Epithelial cell of proximal tubule (primary cell): Measurements from ENCODE around the gene RANBP10. TPM values are rescaled to one million over a fixed set of nuclear protein-coding genes. Genes with fewer than 3 reads are reported as not detected.

Source experiments
- DNase-seq: peaks from one replicate; pipeline ENCODE4 v3.0.0-alpha.2; 2011; ENCODE audit warnings: low read depth
- H3K4me3 ChIP-seq: 2 replicates; pipeline ENCODE4 v1.5.1; 2011; ENCODE audit warnings: low read depth, mild to moderate bottlenecking, low read length
- total RNA-seq: library from RNA; depleted of rRNA; stranded (reverse); fragments of >200 nt; gene quantifications from 2 replicates; pipeline ENCODE4 v1.2.3, GENCODE V29; 2015
- TF ChIP-seq, protein P1 (sequence below): conservative IDR thresholded peaks from 2 replicates; pipeline ENCODE4 v1.5.1; 2012; ENCODE audit warnings: low read depth, mild to moderate bottlenecking, low read length

The RANBP10 gene
- total RNA-seq, 1 donor from 2014 or later: 4.0 TPM

DNA sequence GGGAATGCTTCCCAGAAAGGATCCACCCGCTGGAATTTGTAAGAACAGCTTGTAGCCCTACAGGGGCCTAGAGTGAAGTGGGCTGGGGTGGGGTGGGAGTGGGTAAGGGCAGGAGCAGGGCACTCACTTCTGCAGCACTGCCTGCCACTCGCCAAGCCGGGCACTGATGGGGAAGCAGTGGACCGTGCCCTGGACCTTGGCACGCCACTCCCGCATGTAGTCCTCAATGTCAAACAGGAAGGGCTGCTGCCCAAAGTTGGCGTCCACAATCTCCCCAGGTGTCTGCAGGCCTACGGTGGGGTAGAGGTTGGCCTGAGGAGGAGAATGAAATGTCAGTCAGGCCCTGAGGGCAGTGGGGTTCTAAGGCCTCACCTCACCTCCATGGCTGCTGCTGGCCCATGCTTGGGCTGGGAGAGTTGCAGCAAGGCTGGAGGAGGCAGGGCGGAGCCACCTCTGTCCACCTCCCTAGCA lies 71.6 kb downstream of the RANBP10 start:
- H3K4me3 ChIP-seq: no peak overlapping the region
- TF ChIP-seq, protein P1, sequence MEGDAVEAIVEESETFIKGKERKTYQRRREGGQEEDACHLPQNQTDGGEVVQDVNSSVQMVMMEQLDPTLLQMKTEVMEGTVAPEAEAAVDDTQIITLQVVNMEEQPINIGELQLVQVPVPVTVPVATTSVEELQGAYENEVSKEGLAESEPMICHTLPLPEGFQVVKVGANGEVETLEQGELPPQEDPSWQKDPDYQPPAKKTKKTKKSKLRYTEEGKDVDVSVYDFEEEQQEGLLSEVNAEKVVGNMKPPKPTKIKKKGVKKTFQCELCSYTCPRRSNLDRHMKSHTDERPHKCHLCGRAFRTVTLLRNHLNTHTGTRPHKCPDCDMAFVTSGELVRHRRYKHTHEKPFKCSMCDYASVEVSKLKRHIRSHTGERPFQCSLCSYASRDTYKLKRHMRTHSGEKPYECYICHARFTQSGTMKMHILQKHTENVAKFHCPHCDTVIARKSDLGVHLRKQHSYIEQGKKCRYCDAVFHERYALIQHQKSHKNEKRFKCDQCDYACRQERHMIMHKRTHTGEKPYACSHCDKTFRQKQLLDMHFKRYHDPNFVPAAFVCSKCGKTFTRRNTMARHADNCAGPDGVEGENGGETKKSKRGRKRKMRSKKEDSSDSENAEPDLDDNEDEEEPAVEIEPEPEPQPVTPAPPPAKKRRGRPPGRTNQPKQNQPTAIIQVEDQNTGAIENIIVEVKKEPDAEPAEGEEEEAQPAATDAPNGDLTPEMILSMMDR: no peak
- no peak for DNase-seq

DNA sequence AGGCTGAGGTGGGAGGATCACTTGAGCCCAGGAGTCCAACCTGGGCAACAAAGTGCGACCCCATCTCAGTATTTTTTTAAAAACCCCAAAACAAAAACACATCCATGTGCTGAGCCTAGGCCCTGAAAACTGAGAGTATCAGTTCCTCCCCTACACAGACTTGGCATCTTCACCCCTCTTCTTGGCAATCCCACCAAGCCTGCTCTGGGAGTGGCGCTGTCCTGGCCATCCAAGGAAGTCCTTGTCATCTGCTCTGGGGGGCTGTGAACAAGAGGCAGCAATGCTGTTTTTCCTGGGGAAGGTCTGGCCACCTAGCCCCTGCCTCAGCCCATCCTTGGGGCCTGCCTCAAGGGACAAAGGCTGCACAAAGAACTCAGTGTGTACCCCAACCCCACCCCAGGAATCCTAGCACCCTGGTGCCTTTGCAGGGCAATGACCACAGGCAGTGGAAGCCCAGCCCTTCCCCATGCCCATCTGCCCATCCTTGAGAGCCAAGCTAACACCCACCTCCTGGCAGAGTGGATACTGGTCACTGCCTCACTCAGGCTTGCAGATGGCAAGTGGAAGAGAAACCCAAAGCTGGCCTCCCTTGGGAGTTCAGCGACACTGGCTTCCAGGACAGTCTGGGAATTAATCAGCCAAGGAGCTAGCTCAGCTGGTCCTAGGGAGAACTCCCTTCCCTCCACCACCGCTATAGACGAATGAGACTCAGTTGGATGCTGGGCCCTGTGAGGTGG lies 72.5 kb downstream of the RANBP10 start:
- TF ChIP-seq, protein P1: no peak
- no peak overlapping the region for H3K4me3 ChIP-seq
- no peak for DNase-seq

DNA sequence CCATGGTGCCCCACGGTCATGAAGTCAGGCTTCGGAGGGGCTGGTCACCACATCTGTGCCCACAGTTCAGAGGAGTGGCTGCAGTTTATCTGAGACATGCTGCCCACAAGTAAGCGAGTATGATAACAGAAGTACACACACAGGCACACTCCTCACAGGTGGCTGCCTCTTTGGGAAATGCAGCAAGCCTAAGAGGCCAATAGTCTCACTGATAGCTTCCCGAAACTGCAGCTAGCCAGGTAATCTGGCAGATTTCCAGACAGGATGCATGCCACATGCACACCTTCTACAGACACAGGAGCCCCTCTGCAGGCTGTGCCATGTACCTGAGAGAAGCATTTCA lies 74.6 kb downstream of the RANBP10 start:
- H3K4me3 ChIP-seq: no peak overlapping the region
- TF ChIP-seq, protein P1: no peak
- no peak for DNase-seq

DNA sequence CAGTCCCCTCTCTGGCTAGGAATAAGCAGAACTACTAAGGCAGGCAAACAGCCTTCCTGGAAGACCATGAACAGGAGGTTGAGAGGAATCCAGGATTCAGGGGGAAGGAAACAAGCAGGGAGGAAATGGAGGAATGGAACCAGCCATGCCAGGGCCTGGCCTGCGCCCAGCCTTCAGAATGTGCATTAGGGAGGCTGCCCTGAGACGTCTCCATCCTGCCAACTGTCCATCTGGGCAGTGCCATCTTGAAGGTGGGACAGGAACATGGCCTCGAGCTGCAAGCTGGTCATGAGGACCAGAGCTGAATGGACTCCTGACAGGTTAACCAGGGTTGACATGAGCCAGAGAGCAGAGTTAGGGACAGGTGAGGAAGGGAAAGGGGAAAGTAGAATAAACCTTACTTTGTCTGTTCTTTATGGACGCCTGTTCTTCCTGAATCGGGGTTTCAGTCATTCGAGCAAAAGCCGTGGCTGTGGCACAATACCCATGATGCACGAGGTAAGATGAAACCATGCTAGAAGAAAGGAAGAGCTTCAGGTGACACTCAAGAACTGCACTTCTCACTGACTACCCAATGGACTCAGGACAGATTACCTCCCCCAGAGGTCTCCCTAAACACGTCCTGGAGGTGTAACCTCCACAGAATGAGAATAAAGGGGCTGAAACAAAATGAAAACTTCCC lies 75.1 kb downstream of the RANBP10 start:
- no peak overlapping the region for H3K4me3 ChIP-seq
- TF ChIP-seq, protein P1: no peak
- DNase-seq: no peak

DNA sequence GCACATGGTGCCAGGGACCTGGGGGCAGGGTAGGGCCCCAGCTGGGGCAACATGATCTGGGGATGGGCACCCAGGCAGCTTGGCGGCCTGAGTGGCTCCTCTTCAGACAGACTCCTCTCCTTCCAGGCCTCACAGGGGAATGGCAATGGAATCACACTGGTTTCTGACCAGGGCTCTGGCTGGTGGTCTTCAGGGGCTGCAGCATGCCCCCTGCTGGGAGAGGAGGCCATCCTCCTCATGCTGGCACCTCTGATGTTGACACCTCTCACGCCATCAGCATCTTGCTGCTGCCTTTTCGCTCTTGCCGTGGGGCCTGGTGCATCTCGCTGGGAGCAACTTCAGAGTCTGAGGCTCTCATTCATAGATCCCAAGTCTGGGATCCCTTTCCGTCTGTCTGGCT lies 76.0 kb downstream of the RANBP10 start:
- DNase-seq: no peak
- no peak overlapping the region for H3K4me3 ChIP-seq
- TF ChIP-seq, protein P1: no peak

DNA sequence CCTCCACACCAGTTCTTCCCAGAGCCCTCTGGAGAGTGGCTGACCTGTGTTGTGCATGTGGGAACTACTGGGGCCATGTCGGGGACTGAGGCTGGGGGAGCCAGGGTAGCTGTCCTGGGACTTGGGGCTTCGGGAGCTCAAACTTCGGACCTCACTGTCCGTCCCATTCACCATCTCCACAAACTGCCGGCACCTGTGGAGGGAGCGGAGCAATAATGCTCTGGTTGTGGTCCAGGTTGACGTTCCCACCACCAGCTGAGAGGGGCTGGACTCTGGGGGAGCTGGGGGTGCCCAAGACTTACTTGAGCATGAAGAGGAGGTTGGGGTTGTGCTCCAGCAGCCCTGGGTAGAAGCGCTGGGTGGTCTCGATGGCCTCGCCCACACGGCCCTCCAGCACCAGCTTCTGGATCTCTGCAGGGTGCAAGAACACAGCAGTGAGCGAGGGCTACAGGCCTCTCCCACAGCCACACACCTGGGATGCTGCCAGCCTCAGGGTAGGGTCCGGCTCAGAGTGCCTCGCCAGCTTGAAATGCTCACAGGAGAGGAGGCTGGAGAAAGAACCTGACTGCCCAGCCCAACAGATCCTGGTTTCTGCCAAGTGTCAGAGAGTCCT lies 76.6 kb downstream of the RANBP10 start:
- TF ChIP-seq, protein P1: no peak
- DNase-seq: no peak
- no peak overlapping the region for H3K4me3 ChIP-seq
